HK-2 (cell line): Measurements from ENCODE around the gene LCN15.
A peak's percentile ranks its signal among the peaks of the same experiment; 100 is the strongest.

Source experiments
- DNase-seq: peaks from one replicate; pipeline ENCODE4 v3.0.0-alpha.2; 2018; ENCODE audit not compliant: unreplicated experiment

The LCN15 gene

GRCh38 chr9:136740971-136741882 is 23.1 kb downstream of the LCN15 start:
- peak; percentile 44 for DNase-seq

- DNase-seq: no peak
These were observed 23.8 kb downstream of the LCN15 start for GRCh38 chr9:136740491-136740890.

DNA sequence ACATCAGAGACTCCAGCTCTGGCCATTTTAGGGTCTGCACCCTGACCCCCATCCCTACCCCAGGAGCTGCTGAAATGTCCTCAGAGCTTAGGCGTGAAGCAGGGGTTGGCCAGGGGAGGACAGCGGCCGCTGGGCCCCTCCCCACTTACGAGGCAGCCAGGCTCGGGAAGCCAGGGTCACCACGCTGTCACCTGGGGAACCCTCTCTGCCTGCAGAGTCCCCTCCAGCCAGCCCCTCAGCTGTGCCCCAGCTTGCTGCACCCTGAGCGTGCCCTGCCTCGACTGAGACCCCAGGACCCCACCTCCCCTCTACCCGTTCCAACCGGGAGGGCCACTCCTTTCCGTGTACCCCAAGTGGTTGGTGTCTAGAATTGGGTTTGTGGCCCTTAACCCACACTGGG is 24.2 kb downstream of the LCN15 start:
- no peak for DNase-seq

DNA sequence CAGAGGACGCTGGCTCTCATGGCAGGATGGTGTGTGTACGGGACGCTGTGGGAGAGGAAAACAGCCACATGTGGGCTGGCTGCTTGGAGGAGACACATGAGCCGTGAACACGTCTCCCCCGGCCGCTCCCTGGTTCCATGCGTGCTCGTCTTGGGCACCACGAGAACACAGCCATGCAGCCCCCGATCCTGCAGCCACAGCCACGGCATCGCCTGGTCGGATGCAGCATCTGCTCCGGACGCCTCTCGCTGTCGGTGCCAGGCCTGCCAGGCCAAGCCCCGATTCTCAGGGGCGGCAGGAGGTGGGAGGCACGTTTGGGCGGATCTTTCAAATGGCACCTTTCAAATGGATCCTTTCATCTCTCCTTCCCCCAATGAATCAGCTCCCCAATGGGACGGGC is 24.8 kb downstream of the LCN15 start:
- no peak for DNase-seq

GRCh38 chr9:136738960-136739359 is 25.4 kb downstream of the LCN15 start:
- no peak for DNase-seq

- DNase-seq: no peak
These were observed 28.4 kb downstream of the LCN15 start for GRCh38 chr9:136735812-136736480.

DNA sequence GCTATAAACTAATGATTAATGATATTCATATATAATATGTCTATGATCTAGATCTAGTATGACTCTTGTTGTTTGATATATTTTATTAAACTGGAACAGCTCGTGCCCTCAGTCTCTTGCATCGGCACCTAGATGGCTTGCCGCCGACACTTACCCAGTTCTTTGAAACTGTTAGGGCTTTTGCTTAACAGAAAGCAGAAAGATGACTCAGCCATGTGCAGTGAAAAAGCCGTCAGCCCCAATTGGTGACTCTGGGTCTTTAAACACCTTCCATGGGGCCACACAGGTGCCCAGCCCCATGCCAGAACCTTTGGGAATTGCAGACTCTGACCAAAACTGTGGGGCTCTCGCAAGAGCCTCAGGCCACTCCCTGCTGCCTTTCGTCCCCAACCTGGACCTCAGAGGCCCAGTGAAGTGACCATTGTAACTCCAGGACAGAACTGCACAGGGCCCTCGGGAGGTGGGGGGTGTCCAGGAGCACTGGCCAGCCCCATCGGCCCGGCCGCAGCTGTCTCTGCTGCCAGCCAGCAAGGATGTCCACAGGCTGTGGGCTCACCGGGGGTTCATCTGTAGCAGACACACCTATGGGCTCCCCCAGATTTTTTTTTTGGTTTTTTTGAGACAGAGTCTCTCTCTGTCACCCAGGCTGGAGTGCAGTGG is 29.4 kb downstream of the LCN15 start:
- no peak for DNase-seq

- no peak for DNase-seq
These were observed 30.7 kb downstream of the LCN15 start for GRCh38 chr9:136733611-136734010.

DNA sequence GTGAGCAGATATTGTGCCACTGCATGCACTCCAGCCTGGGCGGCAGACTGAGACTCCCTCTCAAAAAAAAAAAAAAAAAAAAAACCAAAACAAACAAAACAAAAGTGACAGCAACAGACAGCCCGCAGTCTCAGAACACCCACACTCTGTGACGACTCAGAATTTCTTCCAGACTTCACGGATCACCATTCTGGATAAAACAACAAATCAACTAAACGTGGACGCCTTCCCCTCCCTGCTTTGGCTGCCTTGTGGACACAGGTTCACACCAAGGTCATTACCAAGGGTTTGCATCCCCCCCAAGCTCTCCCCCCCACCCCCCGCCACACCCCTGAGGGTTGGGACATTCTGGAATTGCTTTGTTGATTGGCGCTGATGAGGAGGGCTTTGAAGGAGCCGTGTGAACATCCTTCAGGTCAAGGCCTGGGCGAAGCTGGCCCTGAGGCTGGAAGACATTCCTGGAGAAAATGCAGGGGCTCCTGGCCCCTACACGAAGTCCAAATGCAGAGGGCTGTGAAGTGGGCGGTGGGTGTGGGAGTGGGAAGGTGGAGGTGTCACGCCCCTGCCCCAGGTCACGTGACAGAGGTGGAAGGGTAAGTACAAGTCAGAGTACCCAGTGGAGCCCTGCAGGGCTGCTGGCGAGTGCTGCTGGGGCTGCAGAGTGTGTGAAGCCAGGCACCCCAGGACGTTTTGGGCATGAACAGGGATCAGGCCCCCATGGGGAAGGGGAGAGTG is 31.7 kb downstream of the LCN15 start:
- no peak for DNase-seq

- DNase-seq: no peak
These were observed 34.4 kb downstream of the LCN15 start for GRCh38 chr9:136729926-136730325.

- DNase-seq: no peak
These were observed 35.2 kb downstream of the LCN15 start for GRCh38 chr9:136729144-136729543.

- peak; percentile 61 for DNase-seq
These were observed 35.7 kb downstream of the LCN15 start for GRCh38 chr9:136728548-136729123.

GRCh38 chr9:136728080-136728547 is 36.2 kb downstream of the LCN15 start:
- DNase-seq: peak; percentile 94

GRCh38 chr9:136726631-136727191 is 37.6 kb downstream of the LCN15 start:
- DNase-seq: no peak

DNA sequence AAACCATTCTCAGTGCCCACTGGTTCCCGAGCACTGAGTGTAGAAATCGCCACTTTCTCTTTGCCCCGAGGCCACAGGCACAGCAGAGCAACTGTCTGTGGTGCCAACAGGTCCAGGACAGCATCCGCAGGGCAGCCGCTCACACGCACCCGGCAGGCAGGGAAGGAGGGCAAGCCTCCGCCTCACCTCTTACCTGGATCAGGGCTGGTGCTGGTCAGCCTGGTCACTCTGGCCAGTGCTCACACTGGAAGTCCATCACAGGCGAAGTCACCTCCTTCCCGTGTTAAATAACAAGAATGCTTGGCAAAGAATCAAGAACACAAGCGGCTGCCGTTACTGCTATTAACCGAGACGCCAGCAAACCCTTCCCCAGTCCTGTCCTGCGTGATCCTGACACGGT is 38.2 kb downstream of the LCN15 start:
- no peak for DNase-seq

- no peak for DNase-seq
These were observed 38.7 kb downstream of the LCN15 start for GRCh38 chr9:136725612-136726011.

GRCh38 chr9:136724772-136725171 is 39.5 kb downstream of the LCN15 start:
- DNase-seq: no peak

DNA sequence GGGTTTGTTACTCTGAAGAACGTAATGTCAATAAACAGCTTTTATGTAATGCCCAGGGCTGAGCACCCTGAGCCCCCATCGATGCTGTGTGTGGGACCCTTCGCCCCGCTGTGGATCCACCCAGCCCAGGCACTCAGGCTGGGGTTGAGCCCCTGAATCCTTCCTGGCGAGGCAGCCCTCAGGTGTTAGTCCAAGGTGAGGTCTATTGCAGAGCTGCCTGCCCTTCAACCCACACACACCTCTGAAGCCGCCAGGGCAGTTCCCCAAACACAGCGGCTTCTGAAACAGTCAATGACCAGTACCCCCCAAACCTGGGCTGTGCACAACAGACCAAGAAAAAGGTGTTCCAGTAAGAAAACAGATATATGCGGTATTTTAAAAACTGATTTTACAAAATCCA is 40.3 kb downstream of the LCN15 start:
- DNase-seq: no peak

GRCh38 chr9:136723362-136723976 is 40.8 kb downstream of the LCN15 start:
- DNase-seq: no peak

GRCh38 chr9:136722969-136723356 is 41.4 kb downstream of the LCN15 start:
- no peak for DNase-seq
